Endothelial cell (in vitro differentiated cells): ENCODE results near the gene KIFAP3. TPM values are rescaled to one million over a fixed set of nuclear protein-coding genes. Genes with fewer than 3 reads are reported as not detected.
"Not testable (repeated sequence)": the region's sequence is repeated elsewhere in the genome, so short reads cannot be mapped to it uniquely, and the experiment has no call there.

Source experiments
- DNase-seq: peaks from one replicate; pipeline ENCODE4 v3.0.0; 2021; ENCODE audit warnings: low spot score
- H3K27ac Mint-ChIP-seq: one replicate; pipeline ENCODE4 v1.8.0; 2021; ENCODE audit warnings: mixed read lengths, inconsistent platforms; ENCODE audit not compliant: unreplicated experiment
- H3K27me3 Mint-ChIP-seq: one replicate; pipeline ENCODE4 v1.8.0; 2021; ENCODE audit warnings: mild to moderate bottlenecking, moderate library complexity, mixed read lengths, inconsistent platforms; ENCODE audit not compliant: unreplicated experiment
- H3K36me3 Mint-ChIP-seq: one replicate; pipeline ENCODE4 v1.8.0; 2021; ENCODE audit warnings: mild to moderate bottlenecking, low read depth, mixed read lengths, inconsistent platforms; ENCODE audit not compliant: unreplicated experiment
- H3K4me1 Mint-ChIP-seq: one replicate; pipeline ENCODE4 v1.8.0; 2021; ENCODE audit warnings: mild to moderate bottlenecking, mixed read lengths, inconsistent platforms; ENCODE audit not compliant: unreplicated experiment
- H3K4me3 Mint-ChIP-seq: one replicate; pipeline ENCODE4 v1.8.0; 2021; ENCODE audit warnings: mild to moderate bottlenecking, mixed read lengths, inconsistent platforms; ENCODE audit not compliant: unreplicated experiment
- H3K9me3 Mint-ChIP-seq: one replicate; pipeline ENCODE4 v1.8.0; 2021; ENCODE audit warnings: mixed read lengths, inconsistent platforms; ENCODE audit not compliant: unreplicated experiment
- long read RNA-seq: library from polyadenylated mRNA; unstranded; transcript quantifications from one replicate; pipeline ENCODE4 v2.0.0, GENCODE V29; 2020; ENCODE audit not compliant: unreplicated experiment
- total RNA-seq: library from RNA; stranded (reverse); fragmentation: NEBNext Ultra II Directional; extraction: Animal tissue kit (Norgen Biotek cat#: 25700); gene quantifications from one replicate; pipeline ENCODE4 v1.2.1, GENCODE V29; 2021; ENCODE audit not compliant: unreplicated experiment
- TF ChIP-seq, protein P1 (sequence below): fragments of 200-600 bp; sonication (generic); IDR thresholded peaks from one replicate; pipeline ENCODE4 v1.5.0; 2021; ENCODE audit warnings: antibody characterized with exemption; ENCODE audit not compliant: unreplicated experiment

KIFAP3 gene
- 49.7 TPM for total RNA-seq
- long read RNA-seq, transcript KIFAP3-201 (20 exons, 2,957 nt), result major isoform, 22 of 36 reads
- long read RNA-seq, partial matches to known transcripts, result 7 of 36 reads
- long read RNA-seq, other reads (novel, unspliced or antisense), result 6 of 36 reads

DNA sequence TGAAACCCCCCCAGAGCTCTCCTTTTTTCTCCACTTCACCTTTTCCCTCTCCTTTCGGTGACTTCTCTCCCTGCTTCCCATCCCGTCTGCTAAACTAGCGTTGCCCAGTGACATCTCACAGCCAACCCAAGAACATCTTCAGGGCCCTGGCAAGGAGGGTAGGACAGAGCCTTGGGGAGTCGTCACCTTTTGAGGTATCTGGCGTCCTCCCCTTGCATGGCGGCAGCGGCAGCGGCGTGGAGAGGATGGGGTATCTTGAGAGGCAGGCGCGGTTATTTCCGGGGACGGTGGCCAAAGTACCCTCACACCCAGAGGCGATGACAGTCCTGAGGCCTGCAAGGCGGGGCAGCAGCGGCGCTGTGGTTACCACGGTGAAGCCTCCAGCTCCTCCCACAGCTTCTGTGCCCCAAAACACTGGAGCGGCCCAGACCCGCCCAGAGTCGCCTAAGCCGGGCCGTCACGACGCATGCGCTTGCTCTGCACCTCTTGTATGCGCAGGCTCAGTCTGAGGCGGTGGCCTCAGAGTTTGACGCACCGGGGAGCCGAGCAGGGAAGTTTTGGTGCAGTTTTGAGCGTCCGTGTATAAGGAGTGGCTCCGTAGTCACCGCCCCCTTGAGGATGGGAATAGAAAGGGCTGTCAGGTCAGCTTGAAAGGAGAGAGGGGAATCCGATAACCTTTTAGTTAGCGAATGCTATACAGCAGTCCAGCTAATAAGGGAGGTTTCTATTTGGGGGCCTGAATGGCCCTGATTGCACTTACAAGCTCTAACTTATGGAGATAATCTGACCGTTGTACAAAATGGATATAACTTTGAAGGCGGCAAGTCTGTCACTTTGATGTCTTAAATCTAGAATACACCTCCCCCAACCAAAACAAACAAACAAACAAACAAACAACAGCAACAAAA is at the start of gene KIFAP3:
TSS of gene KIFAP3 (minus strand) at position 446 of the 908 bp plus-strand sequence. CDS start at position 218, 228 bp downstream.
- Mint-ChIP-seq H3K9me3 (no peaks in the 10 kb centered on the region), H3K27me3 (no peaks in the 10 kb centered on the region), H3K4me3 (peak within 1 kb of the TSS; percentile 98), H3K27ac (peak within 1 kb of the TSS; percentile 74), H3K4me1 (peaks cover 16% of the 10 kb centered on the region), H3K36me3 (peaks cover 13% of the 10 kb centered on the region)
- DNase-seq, result peak; percentile 93
- TF ChIP-seq, protein P1, sequence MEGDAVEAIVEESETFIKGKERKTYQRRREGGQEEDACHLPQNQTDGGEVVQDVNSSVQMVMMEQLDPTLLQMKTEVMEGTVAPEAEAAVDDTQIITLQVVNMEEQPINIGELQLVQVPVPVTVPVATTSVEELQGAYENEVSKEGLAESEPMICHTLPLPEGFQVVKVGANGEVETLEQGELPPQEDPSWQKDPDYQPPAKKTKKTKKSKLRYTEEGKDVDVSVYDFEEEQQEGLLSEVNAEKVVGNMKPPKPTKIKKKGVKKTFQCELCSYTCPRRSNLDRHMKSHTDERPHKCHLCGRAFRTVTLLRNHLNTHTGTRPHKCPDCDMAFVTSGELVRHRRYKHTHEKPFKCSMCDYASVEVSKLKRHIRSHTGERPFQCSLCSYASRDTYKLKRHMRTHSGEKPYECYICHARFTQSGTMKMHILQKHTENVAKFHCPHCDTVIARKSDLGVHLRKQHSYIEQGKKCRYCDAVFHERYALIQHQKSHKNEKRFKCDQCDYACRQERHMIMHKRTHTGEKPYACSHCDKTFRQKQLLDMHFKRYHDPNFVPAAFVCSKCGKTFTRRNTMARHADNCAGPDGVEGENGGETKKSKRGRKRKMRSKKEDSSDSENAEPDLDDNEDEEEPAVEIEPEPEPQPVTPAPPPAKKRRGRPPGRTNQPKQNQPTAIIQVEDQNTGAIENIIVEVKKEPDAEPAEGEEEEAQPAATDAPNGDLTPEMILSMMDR, result peak; percentile 50

DNA sequence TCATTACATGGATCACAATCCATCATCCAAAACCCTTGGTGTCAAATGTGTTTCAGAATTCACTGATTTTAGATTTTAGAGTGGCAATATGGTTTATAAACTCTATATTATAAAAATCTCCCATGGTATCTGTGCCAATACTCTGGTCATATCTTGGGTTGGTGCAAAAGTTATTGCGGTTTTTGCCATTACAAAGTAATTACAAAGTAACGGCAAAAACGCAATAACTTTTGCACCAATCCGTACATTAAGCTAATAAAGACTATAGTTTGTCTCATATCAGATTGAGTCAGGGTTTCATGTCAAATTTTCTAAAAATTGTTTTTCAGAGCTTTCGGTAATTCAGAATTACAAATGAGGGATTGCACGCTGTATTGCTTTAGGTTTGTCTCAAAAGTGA is 47.9 kb upstream of the KIFAP3 start:
- TF ChIP-seq, protein P1, result no peak
- no peaks in the 10 kb centered on the region for H3K9me3 Mint-ChIP-seq
- no peaks in the 10 kb centered on the region for H3K36me3 Mint-ChIP-seq
- no peaks in the 10 kb centered on the region for H3K4me1 Mint-ChIP-seq
- DNase-seq, result no peak
- H3K4me3 Mint-ChIP-seq, result no peak overlapping the region
- no peaks in the 10 kb centered on the region for H3K27me3 Mint-ChIP-seq
- H3K27ac Mint-ChIP-seq, result no peak overlapping the region

DNA sequence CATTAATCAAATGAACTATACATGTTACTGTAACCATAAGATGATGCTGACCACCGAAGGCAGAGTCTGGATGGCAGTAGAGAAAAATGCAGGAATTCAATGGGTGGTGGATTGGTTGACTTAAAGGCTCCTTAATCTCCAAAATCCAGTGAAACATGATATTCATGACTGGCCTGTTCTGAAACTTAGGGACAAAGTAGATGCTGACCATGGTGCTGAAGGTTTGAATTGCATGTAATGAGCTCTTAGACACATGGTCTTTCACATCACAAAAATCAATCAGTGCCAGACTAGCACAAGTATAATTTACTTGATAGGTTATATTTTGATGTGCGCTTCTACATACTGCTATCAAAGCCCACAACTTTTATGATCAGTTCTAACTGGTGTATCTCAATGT is 40.4 kb upstream of the KIFAP3 start:
- TF ChIP-seq, protein P1, result no peak
- H3K4me1 Mint-ChIP-seq, result no peaks in the 10 kb centered on the region
- peaks cover 1% of the 10 kb centered on the region for H3K27me3 Mint-ChIP-seq
- H3K9me3 Mint-ChIP-seq, result no peaks in the 10 kb centered on the region
- H3K4me3 Mint-ChIP-seq, result no peak overlapping the region
- H3K27ac Mint-ChIP-seq, result no peak overlapping the region
- no peaks in the 10 kb centered on the region for H3K36me3 Mint-ChIP-seq
- DNase-seq, result no peak

DNA sequence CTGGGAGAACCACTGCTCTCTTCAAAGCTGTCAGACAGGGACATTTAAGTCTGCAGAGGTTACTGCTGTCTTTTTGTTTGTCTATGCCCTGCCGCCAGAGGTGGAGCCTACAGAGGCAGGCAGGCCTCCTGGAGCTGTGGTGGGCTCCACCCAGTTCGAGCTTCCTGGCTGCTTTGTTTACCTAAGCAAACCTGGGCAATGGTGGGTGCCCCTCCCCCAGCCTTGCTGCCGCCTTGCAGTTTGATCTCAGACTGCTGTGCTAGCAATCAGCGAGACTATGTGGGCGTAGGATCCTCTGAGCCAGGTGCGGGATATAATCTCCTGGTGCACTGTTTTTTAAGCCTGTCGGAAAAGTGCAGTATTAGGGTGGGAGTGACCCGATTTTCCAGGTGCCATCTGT is 38.6 kb upstream of the KIFAP3 start:
- not testable (repeated sequence) for H3K36me3 Mint-ChIP-seq, DNase-seq, H3K27me3 Mint-ChIP-seq, H3K9me3 Mint-ChIP-seq, H3K4me1 Mint-ChIP-seq, H3K27ac Mint-ChIP-seq, H3K4me3 Mint-ChIP-seq

DNA sequence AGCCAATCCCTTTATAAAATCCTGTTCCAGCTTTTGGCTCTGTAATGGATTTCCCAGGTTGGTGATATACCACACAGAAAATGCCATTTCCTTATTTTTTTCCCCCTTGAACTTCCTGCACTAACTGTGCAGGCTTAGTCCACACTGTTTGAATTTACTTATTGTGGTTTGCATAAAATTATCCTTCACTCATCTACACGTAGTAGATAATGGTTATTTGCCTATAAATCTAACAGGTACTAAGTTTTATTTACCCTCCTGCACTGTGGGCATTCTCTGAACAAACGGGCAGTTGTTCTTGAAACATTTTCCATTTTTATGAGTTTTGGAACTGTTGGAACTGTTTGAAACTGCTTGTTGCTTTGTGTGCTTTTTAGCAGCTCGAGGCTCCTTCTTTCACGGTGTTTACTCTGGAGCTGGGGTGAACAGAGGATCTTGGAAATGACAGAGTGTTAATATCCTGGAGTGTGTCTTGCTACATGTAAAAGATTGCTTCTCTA is 23.0 kb upstream of the KIFAP3 start:
- H3K27me3 Mint-ChIP-seq, result no peaks in the 10 kb centered on the region
- no peak overlapping the region for H3K4me3 Mint-ChIP-seq
- TF ChIP-seq, protein P1, result no peak
- H3K9me3 Mint-ChIP-seq, result no peaks in the 10 kb centered on the region
- H3K36me3 Mint-ChIP-seq, result peaks cover 4% of the 10 kb centered on the region
- DNase-seq, result no peak
- no peaks in the 10 kb centered on the region for H3K4me1 Mint-ChIP-seq
- no peak overlapping the region for H3K27ac Mint-ChIP-seq
